ENCODE measurements around the gene FBLN2.

The FBLN2 gene

GRCh38 chr3:13569201-13569600, 20.3 kb downstream of the FBLN2 start:
- DNase-seq = no peak

DNA sequence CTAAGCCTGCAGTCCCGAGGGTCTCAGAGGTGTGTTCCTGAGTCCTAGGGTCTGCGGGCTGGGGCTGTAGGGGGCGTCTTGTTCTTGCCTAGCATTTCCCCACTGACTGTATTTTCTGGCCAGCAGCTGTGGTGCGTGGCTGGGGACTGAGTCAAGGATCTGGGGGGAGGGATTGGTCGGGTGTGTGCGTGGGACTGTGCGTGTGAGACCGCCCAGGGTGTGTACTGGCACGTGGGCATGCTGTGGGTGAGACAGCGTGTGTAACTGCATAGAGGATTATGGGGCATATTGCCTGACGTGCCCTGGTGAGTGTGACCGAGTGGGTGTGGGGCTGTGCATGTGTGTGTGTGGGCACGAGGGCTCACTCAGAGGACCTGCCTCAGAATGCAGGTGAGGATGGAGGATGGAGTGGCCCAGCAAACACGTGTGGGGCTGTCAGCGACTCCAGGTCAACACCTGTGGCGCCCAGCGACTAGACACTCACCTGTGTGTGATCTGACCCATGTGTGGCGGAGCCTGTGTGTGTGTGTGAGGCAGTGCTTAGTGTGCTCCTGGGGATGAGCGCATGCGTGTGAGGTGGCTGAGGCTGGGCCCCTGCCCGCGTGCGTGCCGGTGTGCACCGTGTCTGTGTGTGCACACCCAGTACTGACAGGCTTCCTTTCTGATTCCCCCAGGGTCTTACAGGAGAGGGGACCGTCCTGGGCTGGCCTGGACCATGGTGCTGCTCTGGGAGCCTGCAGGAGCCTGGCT, 20.9 kb downstream of the FBLN2 start:
- no peak for DNase-seq

GRCh38 chr3:13570391-13571194, 21.7 kb downstream of the FBLN2 start:
- DNase-seq = peak; percentile 4

GRCh38 chr3:13571264-13571663, 22.3 kb downstream of the FBLN2 start:
- no peak for DNase-seq

GRCh38 chr3:13571831-13572750, 23.2 kb downstream of the FBLN2 start:
- DNase-seq = no peak

DNA sequence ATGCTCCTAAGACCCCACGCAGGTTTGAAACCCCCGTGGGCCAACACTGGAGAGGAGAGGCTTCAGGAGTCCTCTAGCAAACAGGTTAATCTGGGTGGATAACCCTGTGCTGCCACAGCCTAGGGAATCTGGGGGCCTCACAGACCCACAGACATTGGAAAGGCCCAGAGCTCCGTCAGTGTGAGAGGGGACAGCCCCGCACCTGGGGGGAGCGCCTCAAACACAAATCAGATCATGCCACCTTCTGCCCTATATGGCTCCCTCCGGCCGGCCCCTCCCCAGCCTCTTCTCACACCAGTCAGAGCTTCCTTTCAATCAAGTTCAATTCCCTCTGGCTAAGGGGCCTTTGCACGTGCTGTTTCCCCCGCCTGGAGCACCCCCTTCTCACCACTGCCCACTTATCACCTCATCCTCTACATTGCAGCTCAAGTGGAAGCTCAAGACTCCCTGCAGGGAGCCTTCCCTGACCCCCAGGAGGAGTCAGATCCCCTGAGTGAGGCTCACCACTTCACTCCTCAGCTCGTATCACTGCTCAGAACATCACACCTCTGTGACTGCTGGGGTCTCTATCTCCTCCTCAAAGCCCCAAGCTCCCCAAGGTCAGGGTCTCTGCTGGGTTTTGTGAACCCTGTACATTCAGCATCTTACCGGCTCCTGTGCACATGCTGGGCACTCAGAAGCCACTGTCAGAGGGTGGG, 24.1 kb downstream of the FBLN2 start:
- no peak for DNase-seq

DNA sequence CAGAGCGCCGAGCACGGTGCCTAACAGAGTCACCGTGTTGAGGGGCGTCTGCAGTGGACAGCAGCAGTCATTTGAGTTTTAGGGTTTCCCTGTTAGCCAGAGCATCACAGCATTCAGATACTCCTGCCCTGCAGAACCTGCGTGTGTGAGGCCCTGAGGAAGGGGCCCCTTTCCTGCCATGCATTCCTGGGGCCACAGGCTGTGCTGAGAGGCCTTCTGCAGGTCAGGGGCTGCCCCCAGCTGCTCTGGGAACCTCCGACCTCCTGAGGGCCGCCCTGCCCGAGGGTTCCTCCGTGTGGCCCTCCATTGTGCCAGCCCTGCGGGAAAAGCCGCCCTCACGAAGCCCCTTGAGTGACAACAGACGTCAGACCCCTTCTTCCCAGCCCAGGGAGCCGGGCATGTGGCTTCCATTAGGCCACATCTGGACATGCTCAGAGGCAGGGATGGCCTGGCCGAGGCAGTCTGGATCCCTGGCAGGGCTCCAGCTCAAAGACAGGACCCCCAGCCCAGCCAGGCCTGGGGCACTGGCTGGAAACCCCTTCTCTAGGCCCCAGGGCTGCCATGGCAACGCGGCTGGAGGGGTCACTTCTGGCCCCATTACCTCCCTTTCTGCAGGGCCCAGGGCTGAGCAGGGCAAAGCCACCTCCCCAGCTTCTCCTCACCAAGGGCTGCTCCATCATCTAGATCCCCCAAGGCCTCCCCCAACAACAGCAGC, 25.3 kb downstream of the FBLN2 start:
- DNase-seq = no peak

- no peak for DNase-seq
Observed at GRCh38 chr3:13574798-13575451, 26.0 kb downstream of the FBLN2 start.

GRCh38 chr3:13575459-13576061, 26.6 kb downstream of the FBLN2 start:
- DNase-seq = no peak

GRCh38 chr3:13577181-13578121, 28.5 kb downstream of the FBLN2 start:
- DNase-seq = no peak

DNA sequence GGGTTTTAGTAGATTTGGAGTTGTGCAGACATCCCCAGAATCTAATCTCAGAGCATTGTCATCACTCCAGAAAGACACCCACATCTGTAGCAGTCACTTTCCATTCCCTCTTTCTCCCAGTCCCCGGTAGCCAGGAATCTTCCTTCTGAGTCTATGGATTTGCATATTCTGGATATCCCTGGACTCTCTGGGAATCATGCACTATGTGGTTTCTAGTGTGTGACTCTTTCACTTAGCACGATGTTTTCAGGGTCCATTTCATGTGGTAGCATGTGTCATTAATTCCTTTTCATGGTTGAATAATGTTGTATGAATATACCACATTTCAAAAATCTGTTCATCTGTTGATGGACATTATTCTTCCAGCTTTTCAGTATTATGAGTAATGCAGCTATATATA, 29.3 kb downstream of the FBLN2 start:
- DNase-seq = no peak

GRCh38 chr3:13579063-13579462, 30.1 kb downstream of the FBLN2 start:
- no peak for DNase-seq

DNA sequence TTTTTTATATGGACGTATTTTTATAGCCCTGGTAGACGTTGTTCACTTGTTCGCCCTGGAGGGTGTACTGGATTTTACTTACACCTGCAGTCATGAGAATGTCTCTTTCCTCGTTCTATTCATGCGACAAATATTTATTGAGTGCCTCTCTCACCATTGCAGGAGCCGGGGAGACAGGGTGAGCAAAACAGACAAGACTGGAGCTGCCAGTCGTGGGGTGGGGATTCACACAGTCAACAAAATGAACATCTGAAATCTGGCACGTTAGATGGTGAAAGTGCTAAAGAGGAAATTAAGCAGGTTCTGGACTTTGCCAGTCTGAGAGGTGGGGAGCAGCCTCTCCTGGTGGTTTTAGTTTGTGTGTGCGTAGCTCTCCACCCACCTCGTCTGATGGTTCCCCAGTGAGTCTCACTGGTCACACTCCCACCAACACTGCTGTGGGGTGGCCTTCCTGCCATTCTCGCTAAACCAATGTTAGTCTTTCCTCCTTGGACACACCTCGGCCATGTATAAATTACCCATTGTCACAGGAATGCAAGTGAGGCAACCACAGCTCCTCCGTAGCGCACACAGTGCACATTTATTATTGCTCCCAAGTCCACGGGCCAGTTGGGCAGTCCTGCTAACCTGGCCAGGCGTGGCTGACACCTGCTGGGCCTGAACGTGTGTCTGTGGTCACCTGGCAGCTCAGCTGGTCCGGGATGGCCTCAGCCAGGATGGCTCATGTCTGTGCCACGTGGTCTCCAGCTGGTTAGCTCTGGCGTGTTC, 31.5 kb downstream of the FBLN2 start:
- no peak for DNase-seq

DNA sequence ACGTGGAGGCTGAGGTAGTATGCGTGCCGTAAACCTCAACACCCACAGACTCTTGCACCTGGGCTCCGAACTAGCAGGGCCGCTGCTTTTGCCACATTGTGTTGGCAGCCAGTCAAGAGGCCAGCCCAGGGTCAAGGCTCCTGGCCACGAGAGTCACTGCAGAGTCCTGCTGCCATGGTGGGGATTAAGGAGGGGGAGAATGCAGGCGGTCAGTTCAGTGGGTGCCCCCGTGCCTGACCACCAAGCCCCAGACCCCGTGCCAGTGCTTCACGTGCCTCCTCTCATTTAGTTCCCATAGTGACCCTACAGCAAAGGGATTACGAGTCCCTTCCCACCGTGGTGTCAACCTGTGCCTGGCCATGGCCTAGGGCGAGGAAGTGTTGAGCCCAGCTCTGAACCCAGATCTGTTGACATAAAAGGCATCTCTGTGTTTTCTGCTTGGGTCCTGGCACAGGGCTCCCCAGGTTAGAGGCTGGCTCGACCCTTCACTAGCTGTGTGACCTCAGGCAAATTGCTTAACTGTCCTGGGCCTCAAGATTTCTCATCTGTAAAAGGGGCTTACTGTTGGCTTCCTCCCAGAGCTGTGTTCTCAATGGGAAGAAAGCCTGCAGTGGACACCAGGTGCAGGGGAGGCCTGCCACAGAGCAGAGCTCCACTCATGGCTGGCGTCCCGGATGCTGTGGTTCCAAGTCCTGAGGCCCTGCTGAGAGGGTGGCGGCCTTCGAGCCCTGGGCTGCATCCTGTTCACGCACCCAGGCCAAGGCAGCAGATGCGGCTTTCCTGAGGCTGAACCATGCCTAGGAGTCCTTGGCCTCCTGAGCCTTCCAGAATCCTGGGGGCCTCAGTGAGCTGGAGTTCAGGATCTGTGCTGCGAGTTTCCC, 32.8 kb downstream of the FBLN2 start:
- DNase-seq = no peak

- no peak for DNase-seq
Observed at GRCh38 chr3:13582366-13583250, 33.7 kb downstream of the FBLN2 start.

DNA sequence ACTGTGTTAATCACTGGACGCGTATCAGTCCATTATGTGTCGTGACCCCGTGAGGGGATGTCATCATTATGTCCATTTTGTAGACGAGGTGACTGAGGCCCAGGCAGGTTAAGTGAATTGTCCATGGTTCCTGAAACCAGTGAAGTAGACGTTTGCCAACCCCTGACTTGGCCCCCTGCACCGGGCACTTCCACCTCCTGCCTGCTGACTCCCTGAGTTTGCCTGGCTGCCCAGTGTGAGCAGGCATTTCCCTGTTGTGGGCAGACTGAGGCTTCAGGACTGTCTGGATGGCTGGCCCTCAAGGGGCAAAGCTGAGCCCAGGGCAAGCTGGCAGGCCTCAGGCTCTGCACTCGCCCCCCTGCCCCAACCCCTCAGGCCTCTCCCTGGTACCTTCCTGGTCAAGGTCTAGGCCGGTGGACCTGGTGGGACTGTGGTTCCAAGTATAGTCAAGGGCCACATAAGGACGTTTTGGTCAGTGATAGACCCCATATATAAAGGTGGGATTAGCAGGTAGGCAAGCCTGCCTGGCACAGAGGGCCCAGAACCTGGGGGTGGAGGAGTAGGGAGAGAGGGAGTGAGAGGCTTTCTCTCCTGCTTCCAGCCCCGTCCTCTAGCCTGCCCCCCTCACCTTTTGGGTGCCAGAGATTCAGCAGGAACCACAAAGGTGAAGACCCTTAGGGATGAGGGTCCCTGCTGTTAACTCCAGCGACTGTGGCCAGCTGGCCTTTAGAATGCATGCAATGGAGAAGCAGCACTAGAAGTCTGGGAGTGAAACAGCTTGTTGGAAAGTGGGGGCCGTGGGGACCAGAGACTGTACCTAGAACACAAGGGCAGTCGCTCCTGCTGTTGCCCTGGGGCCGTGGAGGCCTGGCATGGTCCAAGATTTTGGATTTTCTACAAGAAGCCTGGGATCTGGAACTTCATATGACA, 34.6 kb downstream of the FBLN2 start:
- DNase-seq = no peak
